ENCODE results near the gene ARPC5L.

GRCh38 chr9:124894035-124894740, 32.3 kb downstream of the ARPC5L start:
- TF ChIP-seq, protein P1, sequence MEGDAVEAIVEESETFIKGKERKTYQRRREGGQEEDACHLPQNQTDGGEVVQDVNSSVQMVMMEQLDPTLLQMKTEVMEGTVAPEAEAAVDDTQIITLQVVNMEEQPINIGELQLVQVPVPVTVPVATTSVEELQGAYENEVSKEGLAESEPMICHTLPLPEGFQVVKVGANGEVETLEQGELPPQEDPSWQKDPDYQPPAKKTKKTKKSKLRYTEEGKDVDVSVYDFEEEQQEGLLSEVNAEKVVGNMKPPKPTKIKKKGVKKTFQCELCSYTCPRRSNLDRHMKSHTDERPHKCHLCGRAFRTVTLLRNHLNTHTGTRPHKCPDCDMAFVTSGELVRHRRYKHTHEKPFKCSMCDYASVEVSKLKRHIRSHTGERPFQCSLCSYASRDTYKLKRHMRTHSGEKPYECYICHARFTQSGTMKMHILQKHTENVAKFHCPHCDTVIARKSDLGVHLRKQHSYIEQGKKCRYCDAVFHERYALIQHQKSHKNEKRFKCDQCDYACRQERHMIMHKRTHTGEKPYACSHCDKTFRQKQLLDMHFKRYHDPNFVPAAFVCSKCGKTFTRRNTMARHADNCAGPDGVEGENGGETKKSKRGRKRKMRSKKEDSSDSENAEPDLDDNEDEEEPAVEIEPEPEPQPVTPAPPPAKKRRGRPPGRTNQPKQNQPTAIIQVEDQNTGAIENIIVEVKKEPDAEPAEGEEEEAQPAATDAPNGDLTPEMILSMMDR (conservative IDR thresholded peaks at IDR 0.05): no peak
- no peak for TF ChIP-seq EZH2 (IDR thresholded peaks at IDR 0.05; ENCODE audit: low read depth)

Measured in PC-9 (cell line).